Bone marrow (tissue), 2 donors: ENCODE measurements around the gene PLEKHM1.

ENCODE experiments used
- DNase-seq, 2 donors: peaks; one replicate each; lab custom pipeline; 2025; lab: John Stamatoyannopoulos, UW

The PLEKHM1 gene

GRCh38 chr17:45398800-45399199 lies 91.7 kb downstream of the PLEKHM1 start:
- no peak for DNase-seq

GRCh38 chr17:45397796-45398195 lies 92.7 kb downstream of the PLEKHM1 start:
- no peak for DNase-seq

- no peak for DNase-seq
Observed at GRCh38 chr17:45396496-45397205, 93.9 kb downstream of the PLEKHM1 start.

- DNase-seq, result no peak
Observed at GRCh38 chr17:45395569-45396415, 94.7 kb downstream of the PLEKHM1 start.

GRCh38 chr17:45394913-45395568 lies 95.5 kb downstream of the PLEKHM1 start:
- DNase-seq, result peak; percentile 17 to 51

DNA sequence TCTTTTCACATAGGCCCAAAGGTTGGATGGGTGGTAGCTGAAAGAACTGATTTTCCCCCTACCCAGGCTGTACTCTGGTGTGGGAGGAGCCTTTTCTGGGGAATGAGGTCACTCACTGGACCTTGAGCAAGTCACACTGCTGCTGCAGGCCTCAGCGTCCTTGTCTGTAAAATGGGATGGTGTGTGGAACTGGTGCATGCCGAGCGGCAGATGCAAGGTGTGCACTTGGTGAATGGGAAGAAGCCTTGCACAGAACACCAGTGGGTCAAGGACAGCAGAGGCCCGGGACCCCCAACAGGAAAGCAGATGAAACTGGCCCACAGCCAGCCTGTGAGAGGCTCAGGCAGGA lies 96.0 kb downstream of the PLEKHM1 start:
- no peak for DNase-seq

- DNase-seq, result no peak
Observed at GRCh38 chr17:45394091-45394490, 96.4 kb downstream of the PLEKHM1 start.

- DNase-seq, result no peak
Observed at GRCh38 chr17:45393411-45393810, 97.1 kb downstream of the PLEKHM1 start.

DNA sequence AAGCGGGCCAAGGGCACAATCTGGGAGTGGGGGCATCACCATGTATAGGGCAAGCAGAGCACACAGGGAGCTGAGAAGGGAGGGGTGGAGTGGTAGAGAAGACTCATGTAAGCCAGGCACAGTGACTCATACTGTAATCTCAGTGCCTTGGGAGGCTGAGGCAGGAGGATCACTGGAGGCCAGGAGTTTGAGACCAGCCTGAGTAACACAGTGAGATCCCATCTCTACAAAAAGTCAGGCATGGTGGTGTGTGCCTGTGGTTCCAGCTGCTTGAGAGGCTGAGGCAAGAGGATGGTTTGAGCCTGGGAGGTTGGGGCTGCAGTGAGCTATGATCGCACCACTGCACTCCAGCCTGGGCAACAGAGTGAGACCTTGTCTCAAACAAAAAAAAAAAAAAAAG lies 98.6 kb downstream of the PLEKHM1 start:
- DNase-seq, result no peak

- DNase-seq, result no peak
Observed at GRCh38 chr17:45391291-45391690, 99.2 kb downstream of the PLEKHM1 start.

DNA sequence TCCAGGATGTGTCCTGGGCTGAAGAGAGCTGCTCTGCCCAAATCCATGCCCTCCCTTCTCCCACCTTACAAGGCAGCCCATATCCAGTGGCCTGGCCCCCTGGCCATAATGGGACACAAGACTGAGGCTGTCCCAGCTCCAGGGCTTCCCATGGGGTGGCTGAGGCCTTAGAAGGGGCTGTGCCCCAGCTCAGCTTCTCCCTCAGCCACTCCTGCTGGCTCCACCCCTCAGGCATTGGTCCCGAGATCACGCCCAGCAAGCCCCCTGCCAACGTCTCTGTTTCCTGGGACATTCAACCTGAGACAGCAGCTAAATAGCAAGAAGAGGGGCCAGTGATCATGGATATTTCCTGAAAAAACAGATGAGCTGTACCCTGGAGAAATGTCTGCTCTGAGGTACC lies 101.2 kb downstream of the PLEKHM1 start:
- no peak for DNase-seq

DNA sequence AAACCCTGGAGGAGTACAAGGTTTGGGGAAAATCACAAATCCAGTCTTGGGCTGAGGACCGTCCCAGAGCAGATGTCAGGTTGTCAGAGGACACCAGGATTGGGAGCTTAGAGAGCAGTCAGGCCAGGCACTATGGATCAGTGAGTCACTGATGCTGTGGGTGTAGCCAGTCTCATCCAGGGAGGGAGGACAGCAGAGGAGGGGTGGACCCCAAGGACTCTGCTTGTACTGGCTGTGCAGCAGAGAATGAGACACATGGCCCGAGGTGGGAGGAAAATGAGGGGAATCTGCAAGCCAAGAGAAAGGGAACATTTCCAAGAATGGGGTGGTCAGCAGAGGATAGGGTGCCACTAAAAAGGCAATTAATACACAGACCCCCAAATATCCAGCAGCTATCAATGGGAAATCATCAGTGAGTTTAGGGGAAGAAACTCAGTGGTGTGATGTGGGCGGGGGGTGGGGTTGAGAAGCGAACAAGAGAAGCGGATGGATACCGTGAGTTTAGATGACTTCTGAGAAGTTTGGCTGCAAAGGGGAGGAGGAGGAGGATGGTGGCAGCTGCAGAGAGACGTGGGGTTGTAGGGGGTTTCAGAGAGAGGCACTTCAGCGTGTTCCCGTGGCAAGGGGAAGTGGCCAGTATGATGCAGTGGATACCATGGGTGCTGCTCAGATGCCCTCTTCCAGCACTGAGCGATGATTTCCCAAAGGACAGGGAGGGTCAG lies 101.8 kb downstream of the PLEKHM1 start:
- no peak for DNase-seq

- no peak for DNase-seq
Observed at GRCh38 chr17:45387739-45388138, 102.8 kb downstream of the PLEKHM1 start.

GRCh38 chr17:45386178-45386577 lies 104.3 kb downstream of the PLEKHM1 start:
- no peak for DNase-seq
